ENCODE measurements around the gene DNAJA2. TPM values are rescaled to one million over a fixed set of nuclear protein-coding genes. Genes with fewer than 3 reads are reported as not detected.

DNAJA2 gene
- total RNA-seq, 3 donors from 2014 or later (not counting 1 experiment from before 2014, with no cell fraction given) = 71.8 to 83.2 (median 74.5) TPM

GRCh38 chr16:46954562-46954961 lies 18.9 kb downstream of the DNAJA2 start:
- Mint-ChIP-seq H3K36me3 (peaks cover 16% of the 10 kb centered on the region), H3K27me3 (ENCODE audit: low read depth in 2 of 2) (no peaks in the 10 kb centered on the region), H3K4me1 (peaks cover 3% of the 10 kb centered on the region in 2 donors), H3K27ac (peak overlapping the region; percentile 48 to 58), H3K9me3 (no peaks in the 10 kb centered on the region), H3K4me3 (no peak overlapping the region)
- Histone ChIP-seq H3K36me3 (ENCODE audit: control insufficient read depth, insufficient read depth, low read length) (peaks cover 48% of the 10 kb centered on the region), H3K4me1 (ENCODE audit: control insufficient read depth, insufficient read depth, low read length) (no peaks in the 10 kb centered on the region), H3K4me3 (ENCODE audit: low read length) (no peak overlapping the region), H3K9me3 (ENCODE audit: control insufficient read depth, insufficient read depth, low read length) (no peaks in the 10 kb centered on the region), H3K27ac (ENCODE audit: low read length) (no peak overlapping the region), H3K27me3 (ENCODE audit: control insufficient read depth, insufficient read depth, low read length) (no peaks in the 10 kb centered on the region)
- peak in 1 of 3 donors; percentile 12 for ATAC-seq
- 94% methylated on average over 5 of the region's 5 CpGs for WGBS (ENCODE audit: insufficient coverage)
- no peak for DNase-seq
- intact Hi-C loops (cut with micrococcal nuclease) = no loop called here
- no peak for TF ChIP-seq CTCF (IDR thresholded peaks at IDR 0.05)

GRCh38 chr16:46950009-46950408 lies 23.5 kb downstream of the DNAJA2 start:
- intact Hi-C loops (cut with micrococcal nuclease) = no loop called here
- H3K4me1 Mint-ChIP-seq = no peaks in the 10 kb centered on the region

GRCh38 chr16:46949241-46949892 lies 24.1 kb downstream of the DNAJA2 start:
- no peak for ATAC-seq
- 74% methylated on average over 7 of the region's 7 CpGs for WGBS (ENCODE audit: insufficient coverage)
- H3K4me3 Mint-ChIP-seq = no peak overlapping the region

More at GRCh38 chr16:46950009-46950408, 23.5 kb downstream of the DNAJA2 start:
- no peak overlapping the region for H3K4me3 ChIP-seq (ENCODE audit: low read length)
- ATAC-seq (no peak), DNase-seq (no peak)
- Mint-ChIP-seq H3K27me3 (ENCODE audit: low read depth in 2 of 2) (no peaks in the 10 kb centered on the region), H3K4me3 (no peak overlapping the region), H3K36me3 (peaks cover 5% of the 10 kb centered on the region), H3K9me3 (no peaks in the 10 kb centered on the region), H3K27ac (no peak overlapping the region)
- no peaks in the 10 kb centered on the region for H3K27me3 ChIP-seq (ENCODE audit: control insufficient read depth, insufficient read depth, low read length)
- H3K27ac ChIP-seq (ENCODE audit: low read length) = no peak overlapping the region
- TF ChIP-seq CTCF (IDR thresholded peaks at IDR 0.05) = no peak
- WGBS (ENCODE audit: insufficient coverage) = 100% methylated on average over 1 of the region's 1 CpG
- peaks cover 8% of the 10 kb centered on the region for H3K36me3 ChIP-seq (ENCODE audit: control insufficient read depth, insufficient read depth, low read length)
- no peaks in the 10 kb centered on the region for H3K4me1 ChIP-seq (ENCODE audit: control insufficient read depth, insufficient read depth, low read length)
- H3K9me3 ChIP-seq (ENCODE audit: control insufficient read depth, insufficient read depth, low read length) = no peaks in the 10 kb centered on the region

More at GRCh38 chr16:46949241-46949892, 24.1 kb downstream of the DNAJA2 start:
- peak in 1 of 2 donors; percentile 28 for DNase-seq
- Histone ChIP-seq H3K27ac (ENCODE audit: low read length) (no peak overlapping the region), H3K9me3 (ENCODE audit: control insufficient read depth, insufficient read depth, low read length) (no peaks in the 10 kb centered on the region), H3K4me3 (ENCODE audit: low read length) (no peak overlapping the region), H3K4me1 (ENCODE audit: control insufficient read depth, insufficient read depth, low read length) (no peaks in the 10 kb centered on the region), H3K36me3 (ENCODE audit: control insufficient read depth, insufficient read depth, low read length) (peaks cover 2% of the 10 kb centered on the region), H3K27me3 (ENCODE audit: control insufficient read depth, insufficient read depth, low read length) (no peaks in the 10 kb centered on the region)
- no peak overlapping the region for H3K27ac Mint-ChIP-seq
- H3K4me1 Mint-ChIP-seq = no peaks in the 10 kb centered on the region
- H3K27me3 Mint-ChIP-seq (ENCODE audit: low read depth in 2 of 2) = no peaks in the 10 kb centered on the region
- no peak for TF ChIP-seq CTCF (IDR thresholded peaks at IDR 0.05)
- no peaks in the 10 kb centered on the region for H3K9me3 Mint-ChIP-seq
- intact Hi-C loops (cut with micrococcal nuclease) = loop anchor here (2.0 kb wide), 1 partner anchor 1215 kb away; no protein-coding TSS in a partner anchor
- H3K36me3 Mint-ChIP-seq = no peaks in the 10 kb centered on the region

Data from natural killer cell (primary cell).